Sigmoid colon (tissue), 7 donors: ENCODE data around the gene TXLNG. TPM values are rescaled to one million over a fixed set of nuclear protein-coding genes. Genes with fewer than 3 reads are reported as not detected.

Experiments
- DNase-seq: peaks from one replicate; pipeline ENCODE4 v3.0.0-alpha.2; 2019
- H3K27ac ChIP-seq, 4 donors: fragments of 200-600 bp; sonication (generic); one replicate each; pipeline ENCODE4 v1.5.1; 2016 to 2019; ENCODE audit warnings: mild to moderate bottlenecking in 1 of 4
- H3K27me3 ChIP-seq, 3 donors: fragments of 200-600 bp; sonication (generic); one replicate each; pipeline ENCODE4 v1.5.1; 2019; ENCODE audit warnings: mild to moderate bottlenecking in 1 of 3
- H3K36me3 ChIP-seq, 4 donors: fragments of 200-600 bp; sonication (generic); one replicate each; pipeline ENCODE4 v1.5.1; 2016 to 2019
- H3K4me1 ChIP-seq, 4 donors: fragments of 200-600 bp; sonication (generic); one replicate each; pipeline ENCODE4 v1.5.1; 2017 to 2019
- H3K4me3 ChIP-seq, 4 donors: fragments of 200-600 bp; sonication (generic); one replicate each; pipeline ENCODE4 v1.5.1; 2017 to 2019; ENCODE audit warnings: mild to moderate bottlenecking in 2 of 4, moderate library complexity in 1 of 4
- H3K9me3 ChIP-seq, 4 donors: fragments of 200-600 bp in 3 of 4; sonication (generic) in 3 of 4; one replicate each; pipeline versions ENCODE4 v1.5.1 to v1.6.1; 2013 to 2019
- CTCF ChIP-seq, 4 experiments: fragments of 450-650 bp in 3 of 4; fragments of 200-600 bp in 1 of 4; IDR thresholded peaks; one replicate each; pipeline ENCODE4 v1.5.1; 2016 to 2019; ENCODE audit warnings: antibody characterized with exemption in 4 of 4, mild to moderate bottlenecking in 3 of 4, moderate library complexity in 2 of 4
- EP300 ChIP-seq, 4 donors: sonication (generic); formaldehyde crosslinking; IDR thresholded peaks; one replicate each; pipeline ENCODE4 v1.6.1; 2017; ENCODE audit warnings: antibody characterized with exemption in 4 of 4
- POLR2A ChIP-seq, 2 donors: fragments of 450-650 bp; IDR thresholded peaks; one replicate each; pipeline ENCODE4 v1.6.1; 2016; ENCODE audit warnings: antibody characterized with exemption in 2 of 2, mild to moderate bottlenecking in 2 of 2, moderate library complexity in 2 of 2
- POLR2AphosphoS5 ChIP-seq, 4 donors: sonication (generic); formaldehyde crosslinking; IDR thresholded peaks; one replicate each; pipeline ENCODE4 v1.6.1; 2017; ENCODE audit warnings: antibody characterized with exemption in 4 of 4
- WGBS, 2 donors: extraction: QIAGEN DNeasy Blood & Tissue Kit; methylation state at CpG; one replicate each; pipeline ENCODE4 v1.1.7; 2013; 5-methylcytosine and 5-hydroxymethylcytosine counted together
- intact Hi-C: fragments of 100-400 bp; cut with DNase I; formaldehyde crosslinking; loops from one replicate; pipeline ENCODE4 v1.15.1; 2023
- polyA plus RNA-seq, 3 donors: library from polyadenylated mRNA; stranded (reverse); fragments of 200-250 nt; gene quantifications; one replicate each; pipeline ENCODE4 v1.2.3, GENCODE V29; 2013
- total RNA-seq, 4 donors: library from RNA; depleted of rRNA; stranded (reverse); fragments of >200 nt; gene quantifications; one replicate each; pipeline ENCODE4 v1.1.0, GENCODE V29; 2016
- donor health status: healthy with polysubstance abuse.
- donor health status: Bipolar disorder and iron deficiency.
- donor health status: healthy.

The TXLNG gene
- total and polyA plus RNA-seq, 7 donors: 3.9 to 20.1 (median 11.5) TPM

DNA sequence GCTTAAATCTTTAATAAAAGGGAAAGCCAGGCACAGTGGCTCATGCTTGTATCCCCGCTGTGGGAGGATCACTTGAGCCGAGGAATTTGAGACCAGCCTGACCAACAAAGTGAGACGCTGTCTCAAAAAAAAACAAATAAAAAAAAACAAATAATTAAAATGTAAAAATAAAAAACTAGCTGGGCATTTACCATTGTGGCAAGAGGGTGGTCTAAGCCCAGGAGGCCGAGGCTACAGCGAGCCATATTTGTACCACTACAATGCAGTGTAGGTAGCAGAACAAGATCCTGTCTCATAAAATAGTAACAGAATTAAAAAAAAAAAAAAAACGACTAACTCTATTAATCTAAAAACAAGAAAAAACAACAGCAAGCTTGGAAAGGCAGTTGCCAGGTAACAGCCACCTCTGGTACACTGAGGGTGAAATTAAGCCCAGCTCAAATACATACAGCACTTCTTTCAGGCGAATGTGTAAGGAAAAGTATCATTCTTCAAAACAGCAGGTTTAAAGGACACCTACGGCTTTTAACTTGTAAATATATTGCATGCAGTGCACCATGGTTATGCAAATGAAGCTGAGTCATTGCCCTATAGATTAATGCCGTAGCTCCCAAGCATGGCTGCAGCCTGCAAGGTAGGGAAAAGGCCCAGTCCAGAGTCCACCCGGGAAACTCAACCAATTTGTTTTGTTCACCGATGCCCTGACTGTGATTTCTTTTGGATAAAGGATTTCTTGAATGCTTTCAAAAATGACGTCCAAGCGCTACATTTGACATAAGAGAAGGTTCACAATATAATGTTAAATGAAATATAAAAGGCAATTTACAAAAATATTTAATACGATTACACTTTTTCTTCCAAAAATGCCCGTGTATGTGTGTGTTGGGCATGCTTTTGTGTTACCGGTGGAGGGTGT is 14.5 kb upstream of the TXLNG start:
- H3K27me3 ChIP-seq: no peaks in the 10 kb centered on the region
- TF ChIP-seq POLR2A (IDR thresholded peaks at IDR 0.05) (no peak), CTCF (IDR thresholded peaks at IDR 0.05) (no peak), EP300 (IDR thresholded peaks at IDR 0.05) (no peak), POLR2AphosphoS5 (IDR thresholded peaks at IDR 0.05) (no peak)
- H3K27ac ChIP-seq: no peak overlapping the region
- WGBS, 2 donors: 18 to 57% methylated on average over 16 of the region's 16 CpGs
- no peak for DNase-seq
- H3K4me3 ChIP-seq: no peak overlapping the region
- no peaks in the 10 kb centered on the region for H3K9me3 ChIP-seq
- no peaks in the 10 kb centered on the region for H3K36me3 ChIP-seq
- no peaks in the 10 kb centered on the region for H3K4me1 ChIP-seq
- intact Hi-C loops: no loop called here

- intact Hi-C loops: no loop called here
- Histone ChIP-seq H3K4me1 (no peaks in the 10 kb centered on the region), H3K27ac (no peak overlapping the region), H3K27me3 (no peaks in the 10 kb centered on the region), H3K4me3 (no peak overlapping the region), H3K36me3 (no peaks in the 10 kb centered on the region), H3K9me3 (no peaks in the 10 kb centered on the region)
- DNase-seq: no peak
- 59 to 89% methylated on average over 6 of the region's 6 CpGs for WGBS, 2 donors
- TF ChIP-seq EP300 (IDR thresholded peaks at IDR 0.05) (no peak), CTCF (IDR thresholded peaks at IDR 0.05) (no peak), POLR2A (IDR thresholded peaks at IDR 0.05) (no peak), POLR2AphosphoS5 (IDR thresholded peaks at IDR 0.05) (no peak)
Observed at GRCh38 chrX:16772460-16772859, 13.8 kb upstream of the TXLNG start.

DNA sequence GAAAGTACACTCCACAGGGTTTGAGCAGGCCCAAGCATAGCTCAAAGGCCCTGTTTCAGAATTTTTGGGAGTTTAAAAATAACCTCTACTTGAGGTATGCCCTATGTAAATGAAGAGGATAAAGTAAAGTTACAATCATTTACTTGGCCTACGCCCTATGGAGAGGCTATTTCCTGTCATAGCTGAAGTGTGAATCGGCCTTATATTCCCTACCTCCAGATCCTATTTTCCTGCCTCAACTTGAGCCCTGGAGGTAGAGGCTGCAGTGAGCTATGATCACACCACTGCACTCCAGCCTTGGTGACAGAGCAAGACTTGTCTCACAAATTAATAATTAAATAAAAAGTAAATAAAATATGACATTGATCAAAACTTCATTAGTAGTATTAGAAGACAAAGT is 11.5 kb upstream of the TXLNG start:
- H3K4me1 ChIP-seq: no peaks in the 10 kb centered on the region
- intact Hi-C loops: no loop called here
- WGBS, 2 donors: 87% methylated on average over 2 of the region's 2 CpGs
- no peaks in the 10 kb centered on the region for H3K36me3 ChIP-seq
- H3K27ac ChIP-seq: no peak overlapping the region
- no peaks in the 10 kb centered on the region for H3K9me3 ChIP-seq
- TF ChIP-seq EP300 (IDR thresholded peaks at IDR 0.05) (no peak), CTCF (IDR thresholded peaks at IDR 0.05) (no peak), POLR2AphosphoS5 (IDR thresholded peaks at IDR 0.05) (no peak), POLR2A (IDR thresholded peaks at IDR 0.05) (no peak)
- H3K4me3 ChIP-seq: no peak overlapping the region
- no peaks in the 10 kb centered on the region for H3K27me3 ChIP-seq
- no peak for DNase-seq

DNA sequence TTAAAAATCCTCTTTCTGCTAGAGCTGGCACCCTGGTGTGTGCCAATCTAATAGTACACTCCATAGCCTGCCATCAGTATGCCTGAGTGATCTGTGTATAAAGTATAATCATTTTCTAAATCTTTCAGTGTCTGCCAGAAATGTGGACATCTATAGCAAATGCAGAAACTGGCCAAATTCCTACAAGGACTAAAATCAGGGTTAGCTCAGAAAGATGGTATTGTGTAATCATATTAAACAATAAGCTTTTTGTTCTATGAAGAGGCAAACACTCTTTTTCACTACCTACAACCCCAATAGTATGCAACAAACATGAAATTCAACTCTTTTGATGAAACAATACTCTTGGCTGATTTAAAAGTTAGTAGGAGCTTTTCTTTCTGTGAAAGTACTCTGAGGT is 7.7 kb upstream of the TXLNG start:
- Histone ChIP-seq H3K4me1 (no peaks in the 10 kb centered on the region), H3K9me3 (no peaks in the 10 kb centered on the region), H3K27ac (no peak overlapping the region), H3K4me3 (no peak overlapping the region), H3K27me3 (peaks cover 0 to 3% (median 0%) of the 10 kb centered on the region in 3 donors), H3K36me3 (no peaks in the 10 kb centered on the region)
- TF ChIP-seq POLR2A (IDR thresholded peaks at IDR 0.05) (no peak), CTCF (IDR thresholded peaks at IDR 0.05) (no peak), EP300 (IDR thresholded peaks at IDR 0.05) (no peak), POLR2AphosphoS5 (IDR thresholded peaks at IDR 0.05) (no peak)
- intact Hi-C loops: no loop called here
- no peak for DNase-seq
